ENCODE measurements around the gene CBS. TPM values are rescaled to one million over a fixed set of nuclear protein-coding genes. Genes with fewer than 3 reads are reported as not detected.
"Not testable (repeated sequence)": the region's sequence is repeated elsewhere in the genome, so short reads cannot be mapped to it uniquely, and the experiment has no call there.

The CBS gene
- total and polyA plus RNA-seq, 2 donors: 1.9 to 2.3 TPM

DNA sequence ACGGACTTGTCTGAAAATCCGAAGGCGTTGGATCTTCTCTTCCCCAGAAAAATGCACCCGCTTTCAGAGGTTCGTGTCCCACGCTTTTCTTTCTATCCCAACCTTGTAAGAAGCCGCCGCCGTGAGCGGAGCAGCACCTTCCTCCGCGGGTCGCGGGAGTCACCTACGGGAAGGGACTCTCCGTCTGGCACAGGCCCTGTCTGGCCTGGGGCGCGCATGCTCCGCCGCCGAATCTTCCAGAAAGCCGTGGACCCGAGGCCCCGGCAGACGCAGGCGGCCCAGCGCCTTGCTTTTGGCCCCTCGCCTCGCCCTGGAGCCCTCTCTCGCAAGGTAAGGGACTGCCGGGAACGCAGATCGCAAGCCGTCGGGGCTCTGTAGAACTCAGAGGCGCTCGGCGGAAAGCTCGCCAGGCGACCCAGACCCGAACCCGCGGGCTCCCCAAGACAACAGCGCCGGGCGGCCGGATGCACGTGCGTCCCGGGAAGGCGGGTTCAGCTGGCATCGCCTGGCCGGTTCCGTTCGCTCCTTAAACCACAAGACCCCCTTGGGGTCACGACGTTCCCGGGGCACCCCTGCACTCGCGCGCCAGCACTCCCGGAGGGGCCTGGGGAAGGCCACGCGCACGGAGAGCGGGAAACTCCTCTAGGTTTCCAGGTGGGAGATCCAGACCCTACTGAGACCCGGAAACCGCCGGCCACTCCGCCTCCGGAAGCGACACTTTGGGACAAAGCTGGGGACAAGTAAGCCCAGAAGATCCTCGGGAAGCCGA lies 1.1 kb downstream of the CBS start:
- not testable (repeated sequence) for H3K36me3 ChIP-seq (ENCODE audit: control insufficient read depth in 2 of 2, insufficient read depth in 2 of 2, low read length in 1 of 2); H3K9me3 ChIP-seq (ENCODE audit: control insufficient read depth in 2 of 2, insufficient read depth in 1 of 2, low read length in 1 of 2); DNase-seq (ENCODE audit: low read depth in 6 of 9, low spot score in 9 of 9); H3K27ac ChIP-seq (ENCODE audit: low read depth in 1 of 2, low read length in 1 of 2); H3K4me1 ChIP-seq (ENCODE audit: control insufficient read depth in 2 of 2, insufficient read depth in 2 of 2, low read length in 2 of 2); H3K4me3 ChIP-seq (ENCODE audit: low read length in 2 of 2); H3K27me3 ChIP-seq (ENCODE audit: control insufficient read depth in 2 of 2, insufficient read depth in 1 of 2, low read length in 1 of 2)
- no CpG with 5 or more reads among the region's 74 CpGs for WGBS

DNA sequence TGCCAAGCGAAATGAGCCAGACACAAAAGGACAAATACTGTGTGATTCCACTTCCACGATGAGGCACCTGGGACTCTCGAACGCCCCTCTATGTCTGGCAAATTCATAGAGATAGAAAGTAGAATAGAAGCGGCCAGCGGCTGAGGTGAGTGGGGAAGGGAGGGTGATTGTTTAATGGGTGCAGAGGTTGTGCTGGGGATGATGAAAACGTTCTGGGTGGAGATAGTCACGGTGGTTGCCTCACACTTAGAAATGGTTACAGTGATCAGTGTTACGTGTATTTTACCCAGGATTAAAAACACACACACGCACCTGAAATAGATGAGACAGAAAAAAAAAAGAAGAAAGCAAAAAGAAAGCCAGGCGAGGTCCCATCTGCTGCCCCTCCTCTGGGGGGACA lies 2.9 kb downstream of the CBS start:
- DNase-seq (ENCODE audit: low read depth in 6 of 9, low spot score in 9 of 9); H3K27me3 ChIP-seq (ENCODE audit: control insufficient read depth in 2 of 2, insufficient read depth in 1 of 2, low read length in 1 of 2); H3K36me3 ChIP-seq (ENCODE audit: control insufficient read depth in 2 of 2, insufficient read depth in 2 of 2, low read length in 1 of 2); H3K4me3 ChIP-seq (ENCODE audit: low read length in 2 of 2); H3K9me3 ChIP-seq (ENCODE audit: control insufficient read depth in 2 of 2, insufficient read depth in 1 of 2, low read length in 1 of 2); H3K4me1 ChIP-seq (ENCODE audit: control insufficient read depth in 2 of 2, insufficient read depth in 2 of 2, low read length in 2 of 2); H3K27ac ChIP-seq (ENCODE audit: low read depth in 1 of 2, low read length in 1 of 2): not testable (repeated sequence)
- no CpG with 5 or more reads among the region's 11 CpGs for WGBS

GRCh38 chr21:43069682-43070081 lies 6.0 kb downstream of the CBS start:
- H3K4me3 ChIP-seq (ENCODE audit: low read length in 2 of 2); H3K27me3 ChIP-seq (ENCODE audit: control insufficient read depth in 2 of 2, insufficient read depth in 1 of 2, low read length in 1 of 2); H3K36me3 ChIP-seq (ENCODE audit: control insufficient read depth in 2 of 2, insufficient read depth in 2 of 2, low read length in 1 of 2); H3K4me1 ChIP-seq (ENCODE audit: control insufficient read depth in 2 of 2, insufficient read depth in 2 of 2, low read length in 2 of 2); DNase-seq (ENCODE audit: low read depth in 6 of 9, low spot score in 9 of 9); H3K9me3 ChIP-seq (ENCODE audit: control insufficient read depth in 2 of 2, insufficient read depth in 1 of 2, low read length in 1 of 2); H3K27ac ChIP-seq (ENCODE audit: low read depth in 1 of 2, low read length in 1 of 2): not testable (repeated sequence)
- WGBS: no CpG with 5 or more reads among the region's 10 CpGs

- DNase-seq (ENCODE audit: low read depth in 6 of 9, low spot score in 9 of 9); H3K27ac ChIP-seq (ENCODE audit: low read depth in 1 of 2, low read length in 1 of 2); H3K9me3 ChIP-seq (ENCODE audit: control insufficient read depth in 2 of 2, insufficient read depth in 1 of 2, low read length in 1 of 2); H3K4me1 ChIP-seq (ENCODE audit: control insufficient read depth in 2 of 2, insufficient read depth in 2 of 2, low read length in 2 of 2); H3K36me3 ChIP-seq (ENCODE audit: control insufficient read depth in 2 of 2, insufficient read depth in 2 of 2, low read length in 1 of 2); H3K27me3 ChIP-seq (ENCODE audit: control insufficient read depth in 2 of 2, insufficient read depth in 1 of 2, low read length in 1 of 2); H3K4me3 ChIP-seq (ENCODE audit: low read length in 2 of 2): not testable (repeated sequence)
- 95% methylated on average over 4 of the region's 12 CpGs for WGBS
These were observed 7.6 kb downstream of the CBS start for GRCh38 chr21:43068065-43068464.

DNA sequence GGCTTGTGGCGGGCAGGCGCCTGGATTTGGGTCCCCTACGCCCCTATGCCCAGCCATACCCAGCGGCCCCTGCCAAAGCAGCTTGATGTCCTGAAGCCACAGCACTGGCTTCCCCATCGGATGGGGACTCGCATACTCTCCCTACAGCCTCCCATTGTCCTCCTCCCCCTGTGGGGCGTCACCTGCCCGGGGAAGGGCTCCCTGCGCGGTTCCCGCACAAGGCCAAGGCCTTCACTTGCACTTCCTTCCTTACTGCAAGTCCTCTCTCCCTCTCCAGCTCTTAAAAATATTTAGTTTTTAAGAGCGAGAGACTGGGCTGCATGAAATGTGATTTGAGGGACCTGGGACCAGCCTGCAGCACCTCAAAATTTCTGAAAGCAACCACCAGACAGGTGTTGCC lies 8.9 kb downstream of the CBS start:
- not testable (repeated sequence) for H3K4me3 ChIP-seq (ENCODE audit: low read length in 2 of 2); DNase-seq (ENCODE audit: low read depth in 6 of 9, low spot score in 9 of 9); H3K27ac ChIP-seq (ENCODE audit: low read depth in 1 of 2, low read length in 1 of 2); H3K36me3 ChIP-seq (ENCODE audit: control insufficient read depth in 2 of 2, insufficient read depth in 2 of 2, low read length in 1 of 2); H3K9me3 ChIP-seq (ENCODE audit: control insufficient read depth in 2 of 2, insufficient read depth in 1 of 2, low read length in 1 of 2); H3K4me1 ChIP-seq (ENCODE audit: control insufficient read depth in 2 of 2, insufficient read depth in 2 of 2, low read length in 2 of 2); H3K27me3 ChIP-seq (ENCODE audit: control insufficient read depth in 2 of 2, insufficient read depth in 1 of 2, low read length in 1 of 2)
- 88% methylated on average over 5 of the region's 12 CpGs for WGBS

DNA sequence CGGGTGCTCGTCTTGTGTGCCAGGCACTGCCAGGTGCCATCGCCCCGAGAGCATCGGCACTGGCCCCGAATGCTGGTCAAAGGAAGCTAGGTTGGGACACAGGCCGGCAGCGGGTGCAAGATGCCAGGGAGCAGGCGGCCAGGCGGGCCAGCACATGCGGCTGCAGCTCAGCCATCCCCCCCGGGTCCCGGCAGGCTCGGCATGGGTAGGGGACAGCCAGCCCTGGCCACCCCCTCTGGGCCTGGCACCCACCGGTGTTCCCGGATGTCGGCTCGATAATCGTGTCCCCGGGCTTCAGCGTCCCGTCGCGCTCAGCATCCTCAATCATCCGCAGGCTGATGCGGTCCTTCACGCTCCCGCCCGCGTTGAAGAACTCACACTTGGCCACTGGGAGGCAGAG lies 9.6 kb downstream of the CBS start:
- H3K4me1 ChIP-seq (ENCODE audit: control insufficient read depth in 2 of 2, insufficient read depth in 2 of 2, low read length in 2 of 2); H3K27me3 ChIP-seq (ENCODE audit: control insufficient read depth in 2 of 2, insufficient read depth in 1 of 2, low read length in 1 of 2); H3K36me3 ChIP-seq (ENCODE audit: control insufficient read depth in 2 of 2, insufficient read depth in 2 of 2, low read length in 1 of 2); H3K27ac ChIP-seq (ENCODE audit: low read depth in 1 of 2, low read length in 1 of 2); H3K4me3 ChIP-seq (ENCODE audit: low read length in 2 of 2); DNase-seq (ENCODE audit: low read depth in 6 of 9, low spot score in 9 of 9); H3K9me3 ChIP-seq (ENCODE audit: control insufficient read depth in 2 of 2, insufficient read depth in 1 of 2, low read length in 1 of 2): not testable (repeated sequence)
- WGBS: 94% methylated on average over 6 of the region's 30 CpGs

- not testable (repeated sequence) for H3K4me3 ChIP-seq (ENCODE audit: low read length in 2 of 2); H3K9me3 ChIP-seq (ENCODE audit: control insufficient read depth in 2 of 2, insufficient read depth in 1 of 2, low read length in 1 of 2); H3K27ac ChIP-seq (ENCODE audit: low read depth in 1 of 2, low read length in 1 of 2); DNase-seq (ENCODE audit: low read depth in 6 of 9, low spot score in 9 of 9); H3K4me1 ChIP-seq (ENCODE audit: control insufficient read depth in 2 of 2, insufficient read depth in 2 of 2, low read length in 2 of 2); H3K36me3 ChIP-seq (ENCODE audit: control insufficient read depth in 2 of 2, insufficient read depth in 2 of 2, low read length in 1 of 2); H3K27me3 ChIP-seq (ENCODE audit: control insufficient read depth in 2 of 2, insufficient read depth in 1 of 2, low read length in 1 of 2)
- WGBS: no CpG with 5 or more reads among the region's 22 CpGs
These were observed 11.2 kb downstream of the CBS start for GRCh38 chr21:43064265-43064917.

DNA sequence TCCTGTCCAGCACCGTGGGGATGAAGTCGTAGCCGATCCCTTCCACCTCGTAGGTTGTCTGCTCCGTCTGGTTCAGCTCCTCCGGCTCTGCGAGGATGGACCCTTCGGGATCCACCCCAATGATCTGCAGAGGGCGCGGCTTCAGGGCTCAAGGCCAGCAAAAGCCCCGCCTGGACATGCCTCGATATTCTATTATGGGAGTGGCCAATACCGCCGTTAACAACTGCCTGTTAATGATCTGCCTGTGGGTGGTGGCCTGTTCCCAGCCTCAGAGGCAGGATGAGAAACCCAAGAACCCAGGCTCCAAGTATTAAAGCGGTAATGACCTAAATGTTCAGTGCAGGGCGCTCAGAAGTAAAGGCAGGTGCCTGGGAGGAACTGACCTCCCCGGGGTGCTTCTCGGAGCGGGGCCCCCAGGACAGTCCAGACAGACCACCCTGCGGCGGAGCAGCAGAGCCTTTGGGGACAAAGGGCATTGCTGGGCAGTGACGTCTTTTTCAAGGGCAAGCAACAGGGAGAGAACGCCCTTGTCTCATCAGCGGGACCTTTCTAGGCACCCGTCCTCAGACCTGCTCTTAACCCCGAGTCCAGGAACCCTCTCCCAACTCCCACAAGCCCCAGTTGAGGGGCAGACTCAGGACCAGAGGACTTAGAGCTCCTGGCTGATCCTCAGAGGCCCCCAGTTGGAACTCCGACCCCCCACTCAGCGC lies 12.5 kb downstream of the CBS start:
- not testable (repeated sequence) for H3K9me3 ChIP-seq (ENCODE audit: control insufficient read depth in 2 of 2, insufficient read depth in 1 of 2, low read length in 1 of 2); H3K4me3 ChIP-seq (ENCODE audit: low read length in 2 of 2); H3K27me3 ChIP-seq (ENCODE audit: control insufficient read depth in 2 of 2, insufficient read depth in 1 of 2, low read length in 1 of 2); H3K36me3 ChIP-seq (ENCODE audit: control insufficient read depth in 2 of 2, insufficient read depth in 2 of 2, low read length in 1 of 2); H3K27ac ChIP-seq (ENCODE audit: low read depth in 1 of 2, low read length in 1 of 2); DNase-seq (ENCODE audit: low read depth in 6 of 9, low spot score in 9 of 9); H3K4me1 ChIP-seq (ENCODE audit: control insufficient read depth in 2 of 2, insufficient read depth in 2 of 2, low read length in 2 of 2)
- WGBS: 100% methylated on average over 2 of the region's 28 CpGs

DNA sequence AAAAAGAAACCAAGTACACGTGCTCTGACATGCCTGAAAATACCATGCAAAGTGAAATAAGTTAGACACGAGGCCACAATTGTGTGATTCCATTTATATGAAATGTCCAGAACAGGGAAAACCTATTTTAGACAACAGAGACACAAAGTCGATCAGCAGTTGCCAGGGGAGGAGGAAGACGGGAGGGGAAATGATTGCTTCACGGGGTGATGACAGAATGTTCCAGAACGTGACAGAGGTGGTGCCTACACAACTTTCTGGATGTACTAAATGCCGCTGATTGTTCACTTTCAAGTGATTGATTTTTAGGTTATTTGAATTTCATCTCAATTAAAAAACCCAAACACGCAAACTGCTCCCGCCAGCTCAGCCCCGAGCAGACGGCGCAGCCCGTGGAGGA lies 22.5 kb downstream of the CBS start:
- not testable (repeated sequence) for H3K36me3 ChIP-seq (ENCODE audit: control insufficient read depth in 2 of 2, insufficient read depth in 2 of 2, low read length in 1 of 2); H3K4me3 ChIP-seq (ENCODE audit: low read length in 2 of 2); H3K9me3 ChIP-seq (ENCODE audit: control insufficient read depth in 2 of 2, insufficient read depth in 1 of 2, low read length in 1 of 2); H3K27me3 ChIP-seq (ENCODE audit: control insufficient read depth in 2 of 2, insufficient read depth in 1 of 2, low read length in 1 of 2); DNase-seq (ENCODE audit: low read depth in 6 of 9, low spot score in 9 of 9); H3K27ac ChIP-seq (ENCODE audit: low read depth in 1 of 2, low read length in 1 of 2); H3K4me1 ChIP-seq (ENCODE audit: control insufficient read depth in 2 of 2, insufficient read depth in 2 of 2, low read length in 2 of 2)
- no CpG with 5 or more reads among the region's 13 CpGs for WGBS
